ENCODE data around the gene PTPN14.

- TF ChIP-seq POLR2A (IDR thresholded peaks at IDR 0.05) (no peak), CTCF (IDR thresholded peaks at IDR 0.05) (no peak)
Observed at GRCh38 chr1:214305164-214305751, 246.1 kb downstream of the PTPN14 start.
